ENCODE data around the gene SUSD4.

SUSD4 gene

GRCh38 chr1:223273511-223273910, 90.5 kb downstream of the SUSD4 start:
- H3K36me3 ChIP-seq: no peaks in the 10 kb centered on the region
- TF ChIP-seq, protein P1, sequence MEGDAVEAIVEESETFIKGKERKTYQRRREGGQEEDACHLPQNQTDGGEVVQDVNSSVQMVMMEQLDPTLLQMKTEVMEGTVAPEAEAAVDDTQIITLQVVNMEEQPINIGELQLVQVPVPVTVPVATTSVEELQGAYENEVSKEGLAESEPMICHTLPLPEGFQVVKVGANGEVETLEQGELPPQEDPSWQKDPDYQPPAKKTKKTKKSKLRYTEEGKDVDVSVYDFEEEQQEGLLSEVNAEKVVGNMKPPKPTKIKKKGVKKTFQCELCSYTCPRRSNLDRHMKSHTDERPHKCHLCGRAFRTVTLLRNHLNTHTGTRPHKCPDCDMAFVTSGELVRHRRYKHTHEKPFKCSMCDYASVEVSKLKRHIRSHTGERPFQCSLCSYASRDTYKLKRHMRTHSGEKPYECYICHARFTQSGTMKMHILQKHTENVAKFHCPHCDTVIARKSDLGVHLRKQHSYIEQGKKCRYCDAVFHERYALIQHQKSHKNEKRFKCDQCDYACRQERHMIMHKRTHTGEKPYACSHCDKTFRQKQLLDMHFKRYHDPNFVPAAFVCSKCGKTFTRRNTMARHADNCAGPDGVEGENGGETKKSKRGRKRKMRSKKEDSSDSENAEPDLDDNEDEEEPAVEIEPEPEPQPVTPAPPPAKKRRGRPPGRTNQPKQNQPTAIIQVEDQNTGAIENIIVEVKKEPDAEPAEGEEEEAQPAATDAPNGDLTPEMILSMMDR (IDR thresholded peaks at IDR 0.05; ENCODE audit: low read depth, low read length): no peak
- no peak for DNase-seq

DNA sequence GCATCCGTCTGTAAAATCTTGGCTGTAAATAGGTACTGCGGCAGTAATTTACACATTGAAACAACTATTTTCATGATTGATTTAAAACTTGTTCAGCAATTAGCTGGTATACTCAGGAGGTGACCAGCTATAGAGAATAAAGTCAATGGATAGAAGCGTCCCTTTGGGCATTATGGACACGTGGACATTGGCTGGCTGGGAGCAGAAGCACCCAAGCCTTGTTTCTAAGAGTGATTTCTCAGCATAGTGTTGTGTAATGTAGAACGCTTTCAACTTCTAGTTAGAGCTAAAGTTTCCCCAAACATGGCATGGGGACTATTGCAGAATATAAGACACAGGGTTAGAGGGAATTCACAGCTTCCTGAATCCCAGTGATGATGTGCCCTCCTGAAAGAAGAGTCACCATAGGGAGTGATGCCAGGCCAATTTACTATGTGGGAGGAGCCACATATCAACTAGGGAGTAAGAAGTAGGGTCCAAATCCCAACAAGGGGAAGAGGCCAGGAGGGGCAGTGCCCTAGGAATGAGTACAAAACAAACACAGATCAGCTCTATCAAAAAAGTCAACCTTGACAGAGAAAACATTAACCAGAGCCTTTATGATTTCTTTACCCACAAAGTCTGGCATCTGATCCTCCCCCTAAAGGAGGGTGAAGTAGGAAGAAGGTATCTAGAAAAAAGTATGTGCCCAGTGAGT, 92.7 kb downstream of the SUSD4 start:
- peaks cover 13% of the 10 kb centered on the region for H3K27me3 ChIP-seq

More at GRCh38 chr1:223273511-223273910, 90.5 kb downstream of the SUSD4 start:
- Histone ChIP-seq H3K27me3 (no peaks in the 10 kb centered on the region; the same call in 1 of the 2 replicates), H3K9me3 (no peaks in the 10 kb centered on the region), H3K4me1 (no peaks in the 10 kb centered on the region), H3K4me3 (ENCODE audit: low read depth, low read length) (no peak overlapping the region)

DNA sequence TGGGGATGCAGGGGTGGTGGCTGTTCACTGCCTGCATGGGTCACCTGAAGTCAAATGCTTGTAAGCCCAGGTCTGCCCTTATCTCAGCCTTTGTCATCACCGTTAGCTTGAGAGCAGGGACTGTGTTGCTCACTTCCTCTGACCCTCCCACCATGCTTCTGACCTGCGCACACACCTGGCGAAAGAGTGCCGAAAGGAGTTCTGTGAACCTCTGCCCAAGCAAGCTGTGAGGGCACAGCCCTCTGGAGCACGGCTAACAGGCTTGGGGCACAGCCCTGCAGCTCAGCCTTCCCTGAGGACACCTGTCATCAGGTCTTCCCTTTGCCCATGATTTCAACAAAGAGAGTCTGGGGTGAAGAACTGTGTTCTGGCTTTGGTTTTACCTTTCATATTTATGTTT, 93.8 kb downstream of the SUSD4 start:
- Histone ChIP-seq H3K36me3 (no peaks in the 10 kb centered on the region), H3K27me3 (peaks cover 13% of the 10 kb centered on the region), H3K4me1 (no peaks in the 10 kb centered on the region), H3K4me3 (ENCODE audit: low read depth, low read length) (no peak overlapping the region), H3K9me3 (no peaks in the 10 kb centered on the region)
- TF ChIP-seq, protein P1 (IDR thresholded peaks at IDR 0.05; ENCODE audit: low read depth, low read length): no peak
- DNase-seq: no peak

More for the DNA sequence above, 92.7 kb downstream of the SUSD4 start:
- Histone ChIP-seq H3K9me3 (no peaks in the 10 kb centered on the region), H3K4me1 (no peaks in the 10 kb centered on the region), H3K4me3 (ENCODE audit: low read depth, low read length) (no peak overlapping the region), H3K36me3 (no peaks in the 10 kb centered on the region)
- DNase-seq: no peak
- TF ChIP-seq, protein P1 (IDR thresholded peaks at IDR 0.05; ENCODE audit: low read depth, low read length): no peak

DNA sequence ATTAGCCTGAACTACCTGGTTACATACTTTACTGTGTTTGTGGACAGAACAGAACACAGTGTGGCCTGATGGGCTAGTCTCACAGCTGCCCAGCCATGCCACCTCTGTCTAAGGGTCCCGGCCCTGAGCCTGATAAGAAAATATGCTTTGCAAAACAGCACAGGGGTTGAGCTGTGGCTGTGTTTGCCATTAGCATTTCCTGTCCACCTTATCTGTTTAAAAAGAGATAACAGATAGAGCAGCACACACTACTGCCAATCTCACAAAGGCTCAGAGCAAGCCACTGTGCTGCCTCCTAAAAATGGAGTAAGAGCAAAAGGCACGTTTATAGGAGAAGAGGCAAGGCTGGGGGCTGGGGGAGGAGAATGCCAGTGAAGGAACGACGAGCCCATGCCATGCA, 95.0 kb downstream of the SUSD4 start:
- Histone ChIP-seq H3K9me3 (no peaks in the 10 kb centered on the region), H3K4me3 (ENCODE audit: low read depth, low read length) (no peak overlapping the region), H3K36me3 (no peaks in the 10 kb centered on the region), H3K27me3 (peaks cover 16% of the 10 kb centered on the region), H3K4me1 (no peaks in the 10 kb centered on the region)
- DNase-seq: no peak
- TF ChIP-seq, protein P1 (IDR thresholded peaks at IDR 0.05; ENCODE audit: low read depth, low read length): no peak

GRCh38 chr1:223266632-223267172, 97.3 kb downstream of the SUSD4 start:
- DNase-seq: no peak
- Histone ChIP-seq H3K4me3 (ENCODE audit: low read depth, low read length) (no peak overlapping the region), H3K27me3 (peaks cover 26% of the 10 kb centered on the region), H3K36me3 (no peaks in the 10 kb centered on the region), H3K4me1 (no peaks in the 10 kb centered on the region), H3K9me3 (no peaks in the 10 kb centered on the region)
- TF ChIP-seq, protein P1 (IDR thresholded peaks at IDR 0.05; ENCODE audit: low read depth, low read length): no peak
